Stimulated activated CD8-positive, alpha-beta memory T cell treated with anti-CD3 and anti-CD28 coated beads, Interleukin-12 subunit alpha, Interleukin-12 subunit beta, amount 100 ng/mL, for 1 hour (primary cell): ENCODE measurements around the gene ZNF506.
"Not testable (repeated sequence)": the region's sequence is repeated elsewhere in the genome, so short reads cannot be mapped to it uniquely, and the experiment has no call there.

Experiments
- DNase-seq: peaks from one replicate; pipeline ENCODE4 v3.0.0-alpha.2; 2020; ENCODE audit warnings: low read depth

ZNF506 gene

DNA sequence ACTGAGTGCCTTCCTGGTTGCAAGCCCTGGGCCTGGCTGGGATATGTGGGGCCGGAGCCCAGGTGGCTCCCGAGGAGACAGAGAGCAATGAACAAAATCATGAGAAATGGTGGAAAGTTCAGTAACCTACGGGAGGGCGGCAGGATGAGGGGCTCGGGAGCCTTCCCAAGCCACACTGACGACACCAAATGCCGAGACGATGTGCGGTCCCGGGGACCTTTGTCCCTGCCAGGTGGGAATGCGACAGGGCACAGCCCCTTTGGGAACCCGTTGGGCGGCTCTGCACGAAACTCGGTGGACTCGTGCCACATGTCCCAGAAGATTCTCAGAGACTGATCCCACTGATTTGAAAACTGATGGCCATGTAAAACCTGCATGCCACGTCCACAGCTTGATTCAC is 76.9 kb downstream of the ZNF506 start:
- no peak for DNase-seq

DNA sequence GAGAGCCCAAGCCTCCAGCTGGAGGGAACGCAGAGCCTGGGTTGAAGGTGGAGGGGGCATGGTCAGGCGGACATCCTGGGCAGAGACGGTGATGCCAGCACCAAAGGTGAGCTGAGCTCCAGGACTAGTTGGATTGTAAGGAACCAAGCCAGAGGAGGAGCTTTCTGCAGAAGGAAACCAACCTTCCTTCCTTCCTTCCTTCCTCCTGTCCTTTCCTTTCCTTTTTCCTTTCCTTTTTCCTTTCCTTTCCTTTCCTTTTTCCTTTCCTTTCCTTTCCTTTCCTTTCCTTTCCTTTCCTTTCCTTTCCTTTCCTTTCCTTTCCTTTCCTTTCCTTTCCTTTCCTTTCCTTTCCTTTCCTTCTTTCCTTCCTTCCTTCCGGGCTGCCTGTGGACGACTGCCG is 77.6 kb downstream of the ZNF506 start:
- not testable (repeated sequence) for DNase-seq

DNA sequence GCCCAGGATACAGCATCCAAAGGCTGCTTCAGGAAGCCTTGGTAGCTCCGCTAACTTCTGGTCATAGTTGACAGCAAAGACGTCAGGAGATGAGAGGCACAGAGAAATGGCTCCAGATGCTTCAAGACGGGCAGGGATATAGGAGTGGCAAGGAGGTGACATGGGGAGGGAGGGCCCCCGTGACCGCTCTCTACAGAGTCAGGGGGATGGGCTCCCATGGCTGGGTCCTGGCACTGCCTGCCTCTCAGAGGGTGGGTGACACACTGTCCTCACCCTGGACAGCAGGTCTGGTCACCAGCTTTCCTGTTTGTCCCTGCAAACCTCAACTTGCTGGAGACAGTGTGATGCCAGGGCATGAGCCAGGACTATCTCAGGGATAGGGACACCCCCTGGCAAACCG is 78.4 kb downstream of the ZNF506 start:
- no peak for DNase-seq

DNA sequence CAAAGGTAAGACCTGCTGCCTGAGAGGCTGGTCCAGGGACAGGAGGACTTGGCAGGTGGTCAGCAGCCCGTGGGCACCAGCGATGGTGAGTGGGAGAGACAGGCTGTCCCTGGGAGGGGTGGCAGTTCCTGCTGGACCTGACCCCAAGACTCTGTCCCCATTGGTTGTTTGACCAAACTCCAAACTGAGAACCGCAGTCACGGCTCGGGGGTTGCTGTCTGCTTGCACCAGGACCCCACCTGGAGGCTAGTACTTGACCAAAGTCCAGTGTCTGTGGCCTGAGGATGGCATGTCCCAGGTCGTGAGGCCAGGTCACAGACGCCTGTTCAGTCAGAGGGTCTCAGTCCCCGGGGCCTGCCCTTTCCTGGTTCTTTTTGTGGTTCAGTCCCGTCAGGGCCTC is 78.8 kb downstream of the ZNF506 start:
- DNase-seq = no peak
